Left lobe of liver (tissue), 2 donors: ENCODE data around the gene PLEK. TPM values are rescaled to one million over a fixed set of nuclear protein-coding genes. Genes with fewer than 3 reads are reported as not detected.
A peak's percentile ranks its signal among the peaks of the same experiment; 100 is the strongest.
"Not testable (repeated sequence)": the region's sequence is repeated elsewhere in the genome, so short reads cannot be mapped to it uniquely, and the experiment has no call there.

Experiments
- ATAC-seq: fragments of 200-7000 bp; cut with Tn5 transposase; one replicate; pipeline ENCODE4 v1.9.1; 2020; ENCODE audit warnings: mild to moderate bottlenecking, moderate library complexity
- DNase-seq: peaks from one replicate; pipeline ENCODE4 v3.0.0-alpha.2; 2020; ENCODE audit warnings: low spot score
- total RNA-seq: library from RNA; stranded (reverse); gene quantifications from one replicate; pipeline ENCODE4 v1.2.1, GENCODE V29; 2021
- donor health status: DM: no; HTN: no; CAD: no; lungs with moderate emphysema.
- donor health status: DM: no; HTN: yes; CAD: no.

PLEK gene, protein sequence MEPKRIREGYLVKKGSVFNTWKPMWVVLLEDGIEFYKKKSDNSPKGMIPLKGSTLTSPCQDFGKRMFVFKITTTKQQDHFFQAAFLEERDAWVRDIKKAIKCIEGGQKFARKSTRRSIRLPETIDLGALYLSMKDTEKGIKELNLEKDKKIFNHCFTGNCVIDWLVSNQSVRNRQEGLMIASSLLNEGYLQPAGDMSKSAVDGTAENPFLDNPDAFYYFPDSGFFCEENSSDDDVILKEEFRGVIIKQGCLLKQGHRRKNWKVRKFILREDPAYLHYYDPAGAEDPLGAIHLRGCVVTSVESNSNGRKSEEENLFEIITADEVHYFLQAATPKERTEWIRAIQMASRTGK
- 2.9 TPM for total RNA-seq

DNA sequence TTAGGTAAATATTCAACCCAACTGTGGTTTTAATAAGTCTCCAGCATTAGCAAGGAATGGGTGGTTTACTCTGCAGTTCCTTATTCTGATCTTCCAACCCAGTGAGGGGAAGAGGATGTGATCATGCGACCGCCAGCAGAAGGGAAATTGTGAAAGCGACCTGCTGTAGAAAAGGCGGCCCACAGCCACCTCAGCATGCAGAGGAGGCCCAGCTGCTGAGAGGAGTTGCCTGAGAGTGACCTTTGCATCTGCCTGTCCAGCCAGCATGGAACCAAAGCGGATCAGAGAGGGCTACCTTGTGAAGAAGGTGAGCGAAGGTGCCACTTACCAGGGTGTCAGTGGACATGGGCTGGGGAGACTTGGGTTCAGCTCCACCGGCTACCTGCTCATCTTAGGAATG is at the start of gene PLEK:
Gene PLEK, plus strand, starts transcription at position 196 of the 400 bp plus-strand sequence. Its CDS starts 70 bp downstream, at position 266.
- ATAC-seq (peak; percentile 36), DNase-seq (peak; percentile 59)

DNA sequence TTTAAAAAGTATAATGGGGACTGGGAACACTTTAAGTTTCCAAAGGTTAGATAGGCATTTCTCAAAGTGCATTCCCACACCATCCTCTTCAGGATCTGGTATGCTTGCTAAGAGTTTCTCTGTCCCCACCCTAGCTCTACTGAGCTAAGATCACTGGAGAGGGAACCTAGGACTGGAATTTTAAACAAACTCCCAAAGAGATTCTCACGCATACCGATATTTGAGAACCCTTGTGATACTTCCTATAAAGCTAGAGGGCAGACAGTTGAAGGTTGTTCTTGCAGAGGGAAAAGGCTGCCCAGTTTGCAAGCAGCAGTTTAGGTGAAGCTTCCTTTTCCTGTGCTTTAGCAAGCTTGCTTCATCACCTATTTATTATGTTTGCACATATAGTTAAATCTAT is 49.0 kb upstream of the PLEK start:
- ATAC-seq (no peak), DNase-seq (no peak)

DNA sequence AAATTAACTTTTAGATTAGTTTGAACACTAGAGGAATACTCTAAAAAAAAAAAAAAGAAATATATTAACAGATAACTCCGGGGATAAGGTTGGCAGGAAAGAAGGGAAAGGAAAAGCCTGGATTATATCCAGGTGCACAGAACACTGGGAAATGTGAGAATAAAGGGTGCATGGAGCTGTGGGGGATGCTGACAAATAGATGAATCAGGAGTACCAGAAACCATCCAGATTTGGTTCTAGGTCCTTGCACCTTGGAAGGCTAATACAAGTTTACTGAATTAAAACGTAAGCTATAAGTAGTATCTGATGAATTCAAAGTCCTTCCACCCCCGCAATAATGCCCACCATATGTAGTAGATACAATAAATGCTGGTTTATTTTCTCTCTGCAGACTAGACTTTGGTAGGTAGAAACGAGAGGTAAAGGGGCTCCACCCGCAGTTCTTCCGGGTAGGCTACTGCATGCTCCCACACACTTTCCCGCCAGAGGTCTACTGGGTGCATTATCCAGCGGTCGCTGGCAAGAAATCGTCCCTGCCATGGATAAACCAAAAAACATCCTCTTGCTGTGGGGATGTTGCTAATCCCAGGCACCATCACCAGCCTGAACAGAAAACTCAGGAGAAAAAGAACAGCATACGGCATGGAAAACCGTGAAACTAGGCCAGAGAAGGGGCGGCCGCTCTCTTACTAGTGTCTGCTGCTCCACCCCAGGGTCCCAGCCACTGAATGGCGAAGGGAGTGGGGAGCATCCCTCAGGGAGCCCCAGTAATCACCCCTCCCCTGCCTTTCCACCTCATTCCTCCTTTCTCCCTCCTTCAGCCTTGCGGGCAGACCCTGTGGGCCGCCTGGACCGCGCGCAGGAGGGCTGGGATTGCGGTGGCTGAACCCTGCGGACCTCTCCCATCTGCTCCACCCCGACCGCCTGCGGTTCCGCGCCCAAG is 46.8 kb upstream of the PLEK start:
- DNase-seq = no peak
- ATAC-seq = peak; percentile 8

GRCh38 chr2:68318914-68319397 is 46.1 kb upstream of the PLEK start:
- peak; percentile 55 for ATAC-seq
- peak; percentile 46 for DNase-seq

DNA sequence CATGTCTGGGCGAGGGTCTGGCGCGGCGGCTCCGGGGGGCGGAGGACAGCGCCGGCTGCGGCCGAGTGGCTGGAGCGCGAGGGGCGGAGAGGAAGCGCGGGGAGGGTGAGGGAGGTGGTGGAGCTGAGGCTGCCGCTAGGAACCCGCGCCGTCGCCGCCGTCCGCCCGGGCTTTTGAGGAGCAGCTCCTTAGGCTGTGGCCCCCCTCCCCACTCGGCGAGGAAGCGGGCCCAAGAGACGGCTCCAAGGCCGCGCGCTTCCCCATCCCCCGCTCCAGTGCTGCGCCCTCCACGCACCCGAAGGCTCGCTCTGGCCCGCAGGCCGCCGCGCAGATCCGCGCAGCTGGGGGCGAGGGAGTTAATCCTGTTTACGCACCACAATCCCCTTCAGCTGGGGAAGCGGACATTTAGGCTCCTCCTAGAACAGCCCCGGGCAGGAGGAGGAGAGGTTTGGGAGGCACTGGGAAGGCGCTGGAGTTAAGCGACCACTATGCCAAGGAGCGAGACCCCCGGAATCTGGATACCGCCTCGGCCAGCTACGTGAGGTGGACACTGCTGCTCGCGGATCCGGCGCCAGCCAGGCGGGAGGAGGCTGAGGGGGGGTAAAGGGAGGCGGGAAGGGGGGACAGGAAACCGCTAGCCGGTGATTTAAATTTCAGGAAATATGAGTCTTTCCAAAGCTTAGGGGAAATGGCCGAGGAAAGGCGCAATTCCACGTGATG is 45.5 kb upstream of the PLEK start, which contains the start of gene CNRIP1:
Gene CNRIP1, minus strand, starts transcription at position 552 of the 720 bp plus-strand sequence. Its CDS starts 549 bp downstream, at position 3.
- DNase-seq = peak; percentile 50
- ATAC-seq = peak; percentile 74

DNA sequence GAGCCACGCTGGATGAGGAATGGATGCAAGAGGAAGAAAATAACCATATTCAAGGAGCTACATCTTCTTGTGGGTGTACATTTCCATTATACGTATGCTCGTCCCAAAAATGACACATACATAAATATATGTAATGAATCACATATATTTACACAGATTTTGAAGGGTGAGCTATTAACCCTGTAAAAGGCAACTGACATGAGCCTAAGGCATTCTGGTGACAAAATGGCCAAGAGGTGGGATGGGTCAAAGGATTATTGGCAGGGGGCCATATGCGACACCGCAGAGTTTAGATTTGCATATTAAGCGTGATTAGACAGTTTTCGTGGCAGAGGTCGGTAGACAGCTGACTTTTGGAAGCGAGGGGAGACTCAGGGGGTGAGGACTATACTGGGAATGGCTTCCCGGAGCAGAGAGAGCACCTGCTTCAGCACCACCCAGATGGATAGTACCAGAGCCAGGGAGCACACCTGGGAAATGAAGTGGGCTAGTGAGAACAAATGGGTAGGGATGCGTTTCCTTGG is 44.9 kb upstream of the PLEK start:
- DNase-seq (no peak), ATAC-seq (peak; percentile 23)

- no peak for DNase-seq
- ATAC-seq = no peak
Measured at GRCh38 chr2:68325056-68325455, 40.0 kb upstream of the PLEK start.

DNA sequence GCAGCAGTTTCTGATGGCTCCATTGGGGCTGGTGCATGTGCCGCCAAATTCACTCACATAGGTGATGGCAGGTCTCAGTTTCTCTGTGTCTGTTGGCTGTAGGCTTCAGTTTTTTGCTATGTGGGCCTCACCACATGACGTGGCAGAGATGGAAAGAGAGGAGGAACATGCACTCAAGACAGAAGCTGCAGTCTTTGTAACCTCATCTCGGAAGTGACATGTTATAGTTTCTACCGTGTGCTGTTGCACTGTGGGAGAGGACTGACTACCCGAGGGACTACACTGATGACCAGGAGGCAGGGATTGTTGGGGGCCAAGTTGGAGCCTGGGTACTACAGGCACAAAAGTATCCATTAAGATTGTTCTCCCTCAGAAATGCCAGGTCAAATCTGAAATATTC is 36.2 kb upstream of the PLEK start:
- DNase-seq = no peak
- no peak for ATAC-seq

- ATAC-seq = no peak
- no peak for DNase-seq
Measured at GRCh38 chr2:68330691-68331090, 34.4 kb upstream of the PLEK start.

DNA sequence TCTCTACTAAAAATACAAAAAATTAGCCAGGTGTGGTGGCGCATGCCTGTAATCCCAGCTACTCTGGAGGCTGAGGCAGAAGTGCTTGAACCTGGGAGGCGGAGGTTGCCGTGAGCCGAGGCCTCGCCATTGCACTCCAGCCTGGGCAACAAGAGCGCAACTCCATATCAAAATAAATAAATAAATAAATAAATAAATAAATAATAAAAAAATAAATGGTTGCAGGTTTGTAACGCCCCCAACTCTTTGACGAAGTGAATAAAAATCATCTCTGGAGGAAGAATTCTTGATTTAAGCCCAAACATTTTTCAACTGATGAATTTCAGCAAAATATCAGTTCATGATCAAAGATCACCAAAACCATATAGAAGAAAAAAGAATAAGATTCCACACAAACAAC is 32.1 kb upstream of the PLEK start:
- DNase-seq (no peak), ATAC-seq (no peak)

- ATAC-seq (no peak), DNase-seq (no peak)
Measured at GRCh38 chr2:68333931-68334330, 31.2 kb upstream of the PLEK start.

GRCh38 chr2:68336192-68336591 is 28.9 kb upstream of the PLEK start:
- ATAC-seq = no peak

DNA sequence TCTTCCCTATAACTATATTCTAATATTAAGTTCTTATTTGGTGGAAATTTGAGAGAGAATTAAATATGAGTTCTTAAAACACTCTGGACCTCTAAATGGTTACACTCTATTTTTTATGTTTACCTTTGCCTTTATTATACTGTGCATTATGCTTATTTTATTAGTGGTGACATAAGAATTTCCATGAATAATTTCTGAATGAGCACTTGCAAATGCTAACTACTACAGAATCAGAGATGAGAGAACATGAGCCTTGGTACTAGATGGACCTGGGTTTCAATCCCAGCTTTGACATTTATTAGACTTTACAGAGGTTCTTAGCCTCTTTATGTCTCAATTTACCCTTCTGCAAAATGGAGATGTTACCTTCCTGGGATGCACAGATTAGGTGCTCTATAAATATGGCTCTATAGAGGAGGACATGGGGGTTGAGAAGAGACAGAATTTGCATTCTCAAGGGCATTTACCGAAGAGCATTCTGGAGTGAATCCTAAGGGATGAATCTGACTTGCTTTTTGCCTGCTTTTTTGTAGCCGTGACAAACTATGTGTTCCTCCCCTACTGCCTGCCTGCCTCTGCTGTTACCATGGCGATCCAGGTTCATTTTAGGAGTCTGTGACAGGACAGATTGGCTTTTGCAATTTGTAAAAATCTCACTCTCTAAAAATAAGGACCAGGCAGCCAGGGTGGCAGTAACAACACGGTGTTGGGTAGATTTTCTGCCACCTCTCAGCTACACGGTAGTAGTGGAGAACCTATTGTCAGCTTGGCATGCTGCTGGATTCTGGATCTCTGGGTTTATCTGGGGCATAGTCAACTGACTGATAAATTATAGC is 24.6 kb upstream of the PLEK start:
- no peak for ATAC-seq
- no peak for DNase-seq

More at GRCh38 chr2:68336192-68336591, 28.9 kb upstream of the PLEK start:
- no peak for DNase-seq

- no peak for DNase-seq
- ATAC-seq = no peak
Measured at GRCh38 chr2:68341062-68341329, 24.1 kb upstream of the PLEK start.

GRCh38 chr2:68341583-68341982 is 23.5 kb upstream of the PLEK start:
- no peak for DNase-seq
- no peak for ATAC-seq

DNA sequence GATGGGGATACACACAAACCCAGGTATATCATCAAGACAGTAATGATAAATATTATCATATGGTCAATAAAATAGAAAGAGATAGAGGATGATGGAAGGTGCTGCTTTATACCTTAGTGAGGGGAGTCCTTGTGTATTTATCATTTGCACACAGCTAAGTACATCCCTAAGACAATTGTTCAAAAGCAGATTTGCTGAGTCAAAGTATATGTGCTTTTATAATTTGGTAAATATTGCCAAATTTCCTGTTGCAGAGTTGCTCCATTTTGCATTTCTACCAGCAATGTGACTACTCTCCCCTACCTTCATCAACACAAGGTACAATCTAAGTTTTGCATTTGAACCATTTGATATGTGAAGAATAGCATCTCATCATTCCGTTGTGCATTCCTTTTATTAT is 22.6 kb upstream of the PLEK start:
- DNase-seq (no peak), ATAC-seq (no peak)

- ATAC-seq (no peak), DNase-seq (no peak)
Measured at GRCh38 chr2:68344031-68344430, 21.1 kb upstream of the PLEK start.

- DNase-seq (no peak), ATAC-seq (no peak)
Measured at GRCh38 chr2:68345129-68345875, 19.8 kb upstream of the PLEK start.

- not testable (repeated sequence) for ATAC-seq, DNase-seq
Measured at GRCh38 chr2:68349091-68349490, 16.0 kb upstream of the PLEK start.
